ENCODE data around the gene BMAL1. TPM values are rescaled to one million over a fixed set of nuclear protein-coding genes. Genes with fewer than 3 reads are reported as not detected.
A peak's percentile ranks its signal among the peaks of the same experiment; 100 is the strongest.

The BMAL1 gene
- total RNA-seq, 2 donors from 2014 or later, result 61.4 to 82.1 TPM

- ATAC-seq (peak in 1 of 2 donors; percentile 62), DNase-seq (ENCODE audit: low spot score) (no peak)
- Mint-ChIP-seq H3K27ac (peak overlapping the region in 1 of 2 donors; percentile 78), H3K9me3 (no peaks in the 10 kb centered on the region), H3K27me3 (no peaks in the 10 kb centered on the region), H3K4me1 (ENCODE audit: low read depth in 2 of 2) (peaks cover 73 to 85% of the 10 kb centered on the region in 2 donors), H3K4me3 (no peak overlapping the region), H3K36me3 (peaks cover 4% of the 10 kb centered on the region)
Measured at GRCh38 chr11:13290221-13290980, 12.8 kb downstream of the BMAL1 start.

- no peak for DNase-seq (ENCODE audit: low spot score)
- Mint-ChIP-seq H3K36me3 (peaks cover 4% of the 10 kb centered on the region), H3K4me3 (no peak overlapping the region), H3K27ac (peak overlapping the region in 1 of 2 donors; percentile 78), H3K4me1 (ENCODE audit: low read depth in 2 of 2) (peaks cover 80 to 88% of the 10 kb centered on the region in 2 donors), H3K27me3 (no peaks in the 10 kb centered on the region), H3K9me3 (no peaks in the 10 kb centered on the region)
- no peak for ATAC-seq
Measured at GRCh38 chr11:13291361-13291760, 13.8 kb downstream of the BMAL1 start.

GRCh38 chr11:13291800-13292199, 14.2 kb downstream of the BMAL1 start:
- no peak for DNase-seq (ENCODE audit: low spot score)
- no peak for ATAC-seq
- Mint-ChIP-seq H3K36me3 (peaks cover 4% of the 10 kb centered on the region), H3K27me3 (no peaks in the 10 kb centered on the region), H3K27ac (peak overlapping the region in 1 of 2 donors; percentile 78), H3K4me3 (no peak overlapping the region), H3K9me3 (no peaks in the 10 kb centered on the region), H3K4me1 (ENCODE audit: low read depth in 2 of 2) (peaks cover 83 to 88% of the 10 kb centered on the region in 2 donors)

GRCh38 chr11:13292970-13293369, 15.4 kb downstream of the BMAL1 start:
- peak overlapping the region; percentile 30 for H3K4me3 Mint-ChIP-seq
- no peaks in the 10 kb centered on the region for H3K9me3 Mint-ChIP-seq
- peaks cover 4% of the 10 kb centered on the region for H3K36me3 Mint-ChIP-seq
- no peak for DNase-seq (ENCODE audit: low spot score)
- peak overlapping the region; percentile 87 to 97 for H3K27ac Mint-ChIP-seq
- no peaks in the 10 kb centered on the region for H3K27me3 Mint-ChIP-seq
- ATAC-seq, result no peak
- H3K4me1 Mint-ChIP-seq (ENCODE audit: low read depth in 2 of 2), result peaks cover 83 to 88% of the 10 kb centered on the region in 2 donors

- DNase-seq (ENCODE audit: low spot score) (no peak), ATAC-seq (no peak)
- H3K36me3 Mint-ChIP-seq, result no peaks in the 10 kb centered on the region
- no peaks in the 10 kb centered on the region for H3K27me3 Mint-ChIP-seq
- peak overlapping the region; percentile 87 to 97 for H3K27ac Mint-ChIP-seq
- H3K4me3 Mint-ChIP-seq, result peak overlapping the region; percentile 24
- H3K4me1 Mint-ChIP-seq (ENCODE audit: low read depth in 2 of 2), result peaks cover 81 to 88% of the 10 kb centered on the region in 2 donors
- no peaks in the 10 kb centered on the region for H3K9me3 Mint-ChIP-seq
Measured at GRCh38 chr11:13294178-13294577, 16.6 kb downstream of the BMAL1 start.

GRCh38 chr11:13294771-13295579, 17.4 kb downstream of the BMAL1 start:
- Mint-ChIP-seq H3K4me3 (peak overlapping the region; percentile 2), H3K27ac (peak overlapping the region; percentile 87 to 97)
- no peak for ATAC-seq

GRCh38 chr11:13297308-13297916, 19.8 kb downstream of the BMAL1 start:
- no peaks in the 10 kb centered on the region for H3K9me3 Mint-ChIP-seq
- ATAC-seq (no peak), DNase-seq (ENCODE audit: low spot score) (no peak)
- H3K36me3 Mint-ChIP-seq, result no peaks in the 10 kb centered on the region
- H3K4me1 Mint-ChIP-seq (ENCODE audit: low read depth in 2 of 2), result peaks cover 90 to 93% of the 10 kb centered on the region in 2 donors
- H3K27ac Mint-ChIP-seq, result peak overlapping the region; percentile 87 to 97
- H3K27me3 Mint-ChIP-seq, result no peaks in the 10 kb centered on the region
- H3K4me3 Mint-ChIP-seq, result peak overlapping the region; percentile 85

More at GRCh38 chr11:13294771-13295579, 17.4 kb downstream of the BMAL1 start:
- H3K27me3 Mint-ChIP-seq, result no peaks in the 10 kb centered on the region
- no peaks in the 10 kb centered on the region for H3K36me3 Mint-ChIP-seq
- H3K9me3 Mint-ChIP-seq, result no peaks in the 10 kb centered on the region
- H3K4me1 Mint-ChIP-seq (ENCODE audit: low read depth in 2 of 2), result peaks cover 81 to 85% of the 10 kb centered on the region in 2 donors
- DNase-seq (ENCODE audit: low spot score), result no peak

GRCh38 chr11:13297917-13298356, 20.3 kb downstream of the BMAL1 start:
- H3K4me3 Mint-ChIP-seq, result peak overlapping the region; percentile 85
- H3K36me3 Mint-ChIP-seq, result peaks cover under 1% of the 10 kb centered on the region
- ATAC-seq (peak; percentile 98 to 99), DNase-seq (ENCODE audit: low spot score) (peak; percentile 83)
- H3K27ac Mint-ChIP-seq, result peak overlapping the region; percentile 87 to 97
- H3K9me3 Mint-ChIP-seq, result no peaks in the 10 kb centered on the region
- H3K4me1 Mint-ChIP-seq (ENCODE audit: low read depth in 2 of 2), result peaks cover 90 to 93% of the 10 kb centered on the region in 2 donors
- H3K27me3 Mint-ChIP-seq, result no peaks in the 10 kb centered on the region

GRCh38 chr11:13298765-13299164, 21.2 kb downstream of the BMAL1 start:
- Mint-ChIP-seq H3K4me1 (ENCODE audit: low read depth in 2 of 2) (peaks cover 91 to 93% of the 10 kb centered on the region in 2 donors), H3K9me3 (peaks cover 3% of the 10 kb centered on the region), H3K27me3 (no peaks in the 10 kb centered on the region), H3K4me3 (peak overlapping the region; percentile 68), H3K36me3 (peaks cover 9% of the 10 kb centered on the region), H3K27ac (peak overlapping the region; percentile 87 to 97)
- ATAC-seq (no peak), DNase-seq (ENCODE audit: low spot score) (no peak)

- Mint-ChIP-seq H3K4me3 (no peak overlapping the region), H3K36me3 (peaks cover 12% of the 10 kb centered on the region), H3K9me3 (peaks cover 6% of the 10 kb centered on the region), H3K27ac (peak overlapping the region; percentile 46 to 87), H3K27me3 (no peaks in the 10 kb centered on the region), H3K4me1 (ENCODE audit: low read depth in 2 of 2) (peaks cover 72 to 73% of the 10 kb centered on the region in 2 donors)
- no peak for ATAC-seq
- no peak for DNase-seq (ENCODE audit: low spot score)
Measured at GRCh38 chr11:13301522-13301921, 23.9 kb downstream of the BMAL1 start.

- H3K27ac Mint-ChIP-seq, result peak overlapping the region; percentile 83 to 87
- H3K36me3 Mint-ChIP-seq, result peaks cover 12% of the 10 kb centered on the region
- ATAC-seq (no peak), DNase-seq (ENCODE audit: low spot score) (no peak)
- no peaks in the 10 kb centered on the region for H3K27me3 Mint-ChIP-seq
- peaks cover 63% of the 10 kb centered on the region in 2 donors for H3K4me1 Mint-ChIP-seq (ENCODE audit: low read depth in 2 of 2)
- peak overlapping the region; percentile 77 for H3K4me3 Mint-ChIP-seq
- peaks cover 6% of the 10 kb centered on the region for H3K9me3 Mint-ChIP-seq
Measured at GRCh38 chr11:13302420-13302958, 24.9 kb downstream of the BMAL1 start.

GRCh38 chr11:13303668-13304649, 26.4 kb downstream of the BMAL1 start:
- Mint-ChIP-seq H3K36me3 (peaks cover 12% of the 10 kb centered on the region), H3K27me3 (no peaks in the 10 kb centered on the region), H3K4me3 (peak overlapping the region; percentile 77), H3K4me1 (ENCODE audit: low read depth in 2 of 2) (peaks cover 50 to 51% of the 10 kb centered on the region in 2 donors), H3K27ac (peak overlapping the region; percentile 83 to 87), H3K9me3 (peaks cover 6% of the 10 kb centered on the region)
- no peak for DNase-seq (ENCODE audit: low spot score)
- ATAC-seq, result peak; percentile 62 to 63
